NCI-H2171 treated with DMSO at 0.1 percent for 48 hours (cell line): ENCODE measurements around the gene BMERB1.
"Not testable (repeated sequence)": the region's sequence is repeated elsewhere in the genome, so short reads cannot be mapped to it uniquely, and the experiment has no call there.

Experiments used
- DNase-seq: peaks from one replicate; lab custom pipeline; 2025; lab: John Stamatoyannopoulos, UW

Gene BMERB1

DNA sequence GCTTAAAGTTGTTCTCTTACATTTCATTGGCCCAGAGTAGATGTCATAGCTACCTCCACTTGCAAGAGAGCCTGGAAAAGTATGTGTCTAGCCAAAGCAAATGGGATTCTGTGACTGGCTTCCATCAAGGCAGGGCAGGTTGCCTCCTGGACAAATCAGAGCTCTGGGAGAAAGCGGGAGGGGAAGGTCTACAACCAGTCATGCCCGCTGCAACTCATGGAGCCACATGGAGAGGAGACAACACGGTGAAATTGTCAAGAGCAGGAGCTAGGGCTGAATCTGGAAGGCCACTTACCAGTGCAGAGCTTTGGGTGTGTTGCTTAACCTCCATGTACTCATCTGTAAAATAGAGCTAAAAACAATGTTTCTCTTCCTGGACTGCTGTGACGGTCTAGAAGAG, 124.8 kb downstream of the BMERB1 start:
- no peak for DNase-seq

DNA sequence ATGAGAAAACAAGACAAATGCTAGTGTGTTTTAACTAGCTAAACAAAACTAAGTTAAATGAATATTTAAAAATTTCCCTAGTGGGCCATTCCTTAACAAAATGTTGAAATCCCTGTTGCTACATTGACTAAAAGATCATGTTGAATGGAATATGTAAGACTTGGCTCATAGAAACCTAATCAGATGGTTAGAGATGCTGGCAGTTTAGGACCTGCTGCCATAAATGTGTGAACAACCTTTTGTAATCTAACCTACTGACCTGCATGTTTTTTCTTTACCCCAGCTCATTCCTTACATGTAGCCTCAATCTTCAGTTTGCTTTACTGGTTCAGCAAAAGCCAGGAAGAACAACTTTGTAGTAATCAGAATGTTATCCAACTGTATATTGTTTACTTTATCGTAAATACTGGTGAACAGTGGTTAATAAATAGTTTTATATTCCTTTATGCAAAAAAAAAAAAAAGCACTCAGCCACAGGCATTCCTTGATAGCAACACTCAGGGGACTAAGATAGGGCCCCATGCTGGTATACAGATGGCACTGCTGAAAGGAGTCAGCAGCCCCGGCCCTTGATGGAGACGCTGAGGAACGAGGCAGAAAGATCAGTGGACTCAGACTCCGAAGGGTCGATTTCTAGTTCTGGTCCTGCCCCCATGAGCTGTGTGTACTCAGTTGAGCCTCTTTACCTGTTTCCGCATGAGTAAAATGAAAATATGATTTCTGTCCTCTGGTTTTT, 130.4 kb downstream of the BMERB1 start:
- DNase-seq: peak; percentile 31

DNA sequence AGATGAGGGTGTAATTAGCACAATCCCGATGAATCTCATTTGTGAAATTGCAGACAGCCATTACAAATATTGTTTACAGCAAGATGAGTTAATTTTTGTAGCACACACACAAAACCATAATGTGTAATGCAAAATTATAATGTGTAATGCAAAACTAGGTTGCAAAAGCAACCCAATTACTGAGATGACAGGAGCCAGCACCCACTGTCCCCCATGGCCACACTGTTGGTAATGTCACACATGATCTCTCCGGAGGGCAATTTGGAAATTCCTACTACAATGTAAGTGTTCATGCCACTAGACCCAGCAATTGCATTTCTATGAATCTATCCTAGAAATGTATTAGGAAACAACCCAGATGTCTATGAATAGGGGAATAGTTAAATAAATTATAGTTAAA, 131.7 kb downstream of the BMERB1 start:
- DNase-seq: no peak

DNA sequence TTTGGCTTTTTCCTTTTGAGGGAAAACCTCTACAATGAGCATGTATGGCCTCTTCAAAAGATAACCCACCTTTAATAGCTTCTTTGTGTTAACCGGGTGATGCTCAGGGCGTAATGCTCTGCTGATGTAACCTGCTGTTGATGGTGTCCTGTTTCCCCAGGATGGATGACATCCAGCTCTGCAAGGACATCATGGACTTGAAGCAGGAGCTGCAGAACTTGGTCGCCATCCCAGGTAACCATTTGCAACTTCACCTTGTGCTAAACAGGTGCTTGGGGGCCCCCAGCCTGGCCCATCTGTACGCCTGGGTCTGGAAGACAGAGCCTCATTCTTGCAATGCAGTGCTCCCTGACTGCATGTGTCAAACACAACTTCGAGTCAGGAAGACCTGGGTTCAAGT, 133.4 kb downstream of the BMERB1 start:
- peak; percentile 17 for DNase-seq

DNA sequence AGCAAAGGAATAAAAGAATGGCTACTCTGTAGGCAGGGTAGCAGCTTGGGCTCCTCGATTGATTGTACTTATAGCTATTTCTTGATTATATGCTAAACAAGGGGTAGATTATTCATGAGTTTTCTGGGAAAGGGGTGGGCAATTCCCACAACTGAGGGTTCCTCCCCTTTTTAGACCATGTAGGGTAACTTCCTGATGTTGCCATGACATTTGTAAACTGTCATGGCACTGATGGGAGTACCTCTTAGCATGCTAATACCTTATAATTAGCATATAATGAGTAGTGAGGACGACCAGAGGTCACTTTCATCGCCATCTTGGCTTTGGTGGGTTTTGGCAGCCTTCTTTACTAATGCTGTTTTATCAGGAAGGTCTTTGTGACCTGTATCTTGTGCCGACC, 136.3 kb downstream of the BMERB1 start:
- not testable (repeated sequence) for DNase-seq

DNA sequence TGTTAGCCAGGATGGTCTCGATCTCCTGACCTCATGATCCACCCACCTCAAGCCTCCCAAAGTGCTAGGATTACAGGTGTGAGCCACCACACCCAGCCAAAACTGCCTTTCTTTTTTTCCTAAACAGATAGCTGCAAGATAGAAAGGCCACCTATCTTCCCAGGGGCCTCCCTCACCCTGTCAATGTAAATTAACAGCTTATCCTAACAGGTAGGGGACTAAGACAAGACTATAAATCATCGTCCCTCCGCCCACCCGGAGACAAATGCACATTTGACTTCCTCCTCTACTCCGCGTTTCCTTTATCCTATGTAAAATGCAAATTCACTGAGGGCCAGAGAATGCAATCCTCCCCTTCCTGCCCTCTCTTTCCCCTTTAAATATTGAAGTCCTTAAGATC, 137.2 kb downstream of the BMERB1 start:
- no peak for DNase-seq

DNA sequence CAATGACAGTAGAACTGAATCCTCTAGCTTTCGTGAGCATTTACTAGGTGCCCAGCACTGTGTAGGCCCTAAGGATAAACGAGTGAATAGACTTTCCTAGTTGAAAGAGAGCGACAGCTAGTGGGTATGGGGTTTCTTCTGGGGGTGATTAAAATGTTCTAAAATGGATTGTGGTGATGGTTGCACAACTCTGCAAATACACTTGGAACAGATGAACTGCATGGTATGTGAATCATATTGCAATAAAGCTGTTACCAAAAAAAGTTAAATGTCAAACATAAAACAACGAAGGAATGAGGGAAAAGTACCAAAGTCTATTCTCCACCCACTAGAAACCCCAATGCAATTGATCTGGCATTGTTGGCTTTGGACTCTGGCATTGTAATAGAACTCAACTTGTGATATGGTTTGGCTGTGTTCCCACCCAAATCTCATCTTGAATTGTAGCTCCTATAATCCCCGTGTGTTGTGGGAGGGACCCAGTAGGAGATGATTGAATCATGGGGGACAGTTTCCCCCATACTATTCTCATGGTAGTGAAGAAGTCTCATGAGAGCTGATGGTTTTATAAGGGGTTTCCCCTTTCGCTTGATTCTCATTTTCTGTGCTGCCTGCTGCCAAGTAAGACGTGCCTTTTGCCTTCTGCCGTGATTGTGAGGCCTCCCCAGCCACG, 138.1 kb downstream of the BMERB1 start:
- no peak for DNase-seq

DNA sequence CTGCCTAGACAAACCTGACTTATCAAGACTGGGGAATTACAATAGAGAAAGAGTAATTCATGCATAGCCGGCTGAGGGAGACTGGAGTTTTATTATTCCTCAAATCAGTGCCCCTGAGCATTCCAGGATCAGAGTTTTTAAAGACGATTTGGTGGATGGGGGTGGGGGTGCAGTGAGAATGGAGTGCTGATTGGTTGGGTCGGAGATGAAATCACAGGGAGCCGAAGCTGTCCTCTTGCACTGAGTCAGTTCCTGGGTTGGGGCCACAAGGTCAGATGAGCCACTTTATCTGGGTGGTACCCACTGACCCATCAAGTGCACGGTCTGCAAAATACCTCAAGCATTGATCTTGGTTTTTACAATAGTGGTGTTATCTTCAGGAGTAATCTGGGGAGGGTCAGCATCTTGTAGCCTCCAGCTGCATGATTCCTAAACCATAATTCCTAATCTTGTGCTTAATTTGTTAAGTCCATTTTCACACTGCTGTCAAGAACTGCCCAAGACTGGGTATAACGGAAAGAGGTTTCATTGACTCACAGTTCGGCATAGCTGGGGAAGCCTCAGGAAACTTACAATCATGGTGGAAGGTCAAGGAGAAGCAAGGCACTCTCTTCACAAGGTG, 139.0 kb downstream of the BMERB1 start:
- no peak for DNase-seq

DNA sequence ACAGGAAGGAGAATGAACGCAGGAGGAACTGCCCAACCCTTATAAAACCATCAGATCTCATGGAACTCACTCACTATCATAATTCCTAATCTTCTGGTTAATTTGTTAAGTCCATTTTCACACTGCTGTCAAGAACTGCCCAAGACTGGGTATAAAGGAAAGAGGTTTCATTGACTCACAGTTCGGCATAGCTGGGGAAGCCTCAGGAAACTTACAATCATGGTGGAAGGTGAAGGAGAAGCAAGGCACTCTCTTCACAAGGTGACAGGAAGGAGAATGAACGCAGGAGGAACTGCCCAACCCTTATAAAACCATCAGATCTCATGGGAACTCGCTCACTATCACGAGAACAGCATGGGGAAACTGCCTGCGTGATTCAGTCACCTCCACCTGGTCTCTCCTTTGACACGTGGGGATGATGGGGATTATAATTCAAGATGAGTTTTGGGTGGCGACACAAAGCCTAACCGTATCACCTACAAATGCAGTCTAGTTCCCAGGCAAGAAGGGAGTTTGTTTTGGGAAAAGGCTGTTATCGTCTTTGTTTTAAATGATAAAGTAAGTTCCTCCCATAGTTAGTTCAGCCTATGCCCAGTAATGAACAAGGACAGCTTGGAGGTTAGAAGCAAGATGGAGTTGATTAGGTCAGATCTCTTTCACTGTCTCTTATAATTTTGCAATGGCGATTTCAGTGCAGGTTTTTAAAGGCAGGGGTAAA, 139.7 kb downstream of the BMERB1 start:
- not testable (repeated sequence) for DNase-seq

DNA sequence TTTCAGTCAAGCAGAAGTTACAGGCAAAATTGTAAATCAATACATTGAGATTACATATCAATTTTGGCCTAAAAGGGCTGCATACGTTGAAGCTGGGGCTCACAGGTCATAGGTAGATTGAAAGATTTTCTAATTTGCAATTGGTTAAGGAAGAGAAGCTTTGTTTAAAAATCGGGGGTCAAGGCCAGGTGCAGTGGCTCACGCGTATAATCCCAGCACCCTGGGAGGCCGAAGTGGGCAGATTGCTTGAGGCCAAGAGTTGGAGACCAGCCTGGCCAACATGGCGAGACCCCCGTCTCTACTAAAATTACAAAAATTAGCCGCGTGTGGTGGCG, 140.2 kb downstream of the BMERB1 start:
- no peak for DNase-seq

DNA sequence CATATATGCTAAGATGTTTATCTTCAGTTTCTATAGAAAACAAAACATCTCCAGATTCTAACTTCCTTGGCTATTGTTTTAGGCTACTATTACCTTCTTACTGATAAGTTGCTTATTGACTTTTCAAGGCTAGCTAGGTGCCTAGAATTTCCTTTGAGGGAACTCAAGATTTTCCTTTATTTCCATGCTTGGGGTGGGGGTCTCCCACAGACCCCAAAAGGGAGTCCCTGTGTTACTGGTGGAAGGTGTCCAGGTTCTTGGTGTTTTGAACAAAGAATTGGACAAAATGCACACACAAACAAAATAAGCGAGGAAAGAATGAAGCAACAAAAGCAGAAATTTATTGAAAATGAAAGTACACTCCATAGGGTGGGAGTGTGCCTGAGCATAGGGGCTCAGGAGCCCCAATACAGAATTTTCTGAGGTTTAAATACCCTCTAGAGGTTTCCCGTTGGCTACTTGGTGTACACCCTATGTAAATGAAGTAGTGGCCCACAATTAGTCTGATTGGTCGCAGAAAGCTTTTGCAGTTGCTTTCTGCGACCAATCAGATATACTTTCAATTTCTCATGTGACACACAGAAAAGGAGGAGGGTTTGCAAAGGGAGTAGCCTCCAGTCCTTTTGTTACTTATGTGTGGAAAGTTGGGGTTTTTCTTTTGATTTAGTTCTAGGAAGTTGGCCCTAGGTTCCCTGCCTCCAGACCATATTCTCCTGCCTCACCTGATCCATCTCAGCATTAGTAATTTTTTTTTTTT, 141.1 kb downstream of the BMERB1 start:
- DNase-seq: no peak

DNA sequence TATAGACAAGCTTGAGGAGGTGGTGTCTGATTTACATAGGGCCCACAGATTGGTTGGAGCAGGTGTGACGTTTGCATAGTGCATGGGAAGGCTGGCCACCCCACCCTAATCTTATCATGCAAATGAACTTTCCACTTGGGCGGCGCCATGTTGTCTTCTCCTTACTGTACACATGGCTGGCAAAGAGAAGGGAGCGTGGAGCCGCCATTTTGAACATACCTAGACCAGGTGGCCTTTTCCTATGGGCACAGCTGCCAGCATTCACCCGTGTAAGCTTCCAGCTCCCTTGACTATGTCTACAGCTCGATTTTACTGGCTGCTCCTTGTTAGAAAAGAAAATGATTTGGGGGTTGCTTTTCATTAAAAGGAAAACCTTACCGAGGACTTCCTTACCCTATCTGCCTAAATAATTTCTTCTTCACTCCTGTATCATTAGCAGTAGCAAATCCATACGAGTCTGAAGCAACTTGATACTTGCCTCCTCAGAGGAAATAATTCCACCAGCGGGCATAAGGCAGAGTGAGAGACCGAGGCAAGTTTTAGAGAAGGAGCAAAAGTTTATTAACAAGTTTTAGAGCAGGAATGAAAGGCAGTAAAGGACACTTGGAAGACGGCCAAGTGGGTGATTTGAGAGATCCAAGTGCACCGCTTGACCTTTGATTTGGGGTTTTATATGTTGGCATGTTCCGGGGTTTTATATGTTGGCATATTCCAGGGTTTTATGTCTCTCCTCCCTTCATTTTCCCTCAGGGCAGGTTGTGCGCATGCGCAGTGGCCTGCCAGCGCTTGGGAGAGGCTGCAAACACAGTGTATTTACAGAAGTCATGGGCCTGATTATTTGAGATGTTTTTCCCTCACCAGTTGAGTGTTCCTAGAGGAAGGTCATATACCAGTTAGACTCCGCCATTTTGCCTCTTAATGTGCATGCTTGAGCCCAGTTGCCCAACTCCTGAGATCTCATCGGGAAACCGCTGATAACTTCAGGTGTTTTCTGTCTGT, 142.9 kb downstream of the BMERB1 start:
- peak; percentile 60 for DNase-seq

DNA sequence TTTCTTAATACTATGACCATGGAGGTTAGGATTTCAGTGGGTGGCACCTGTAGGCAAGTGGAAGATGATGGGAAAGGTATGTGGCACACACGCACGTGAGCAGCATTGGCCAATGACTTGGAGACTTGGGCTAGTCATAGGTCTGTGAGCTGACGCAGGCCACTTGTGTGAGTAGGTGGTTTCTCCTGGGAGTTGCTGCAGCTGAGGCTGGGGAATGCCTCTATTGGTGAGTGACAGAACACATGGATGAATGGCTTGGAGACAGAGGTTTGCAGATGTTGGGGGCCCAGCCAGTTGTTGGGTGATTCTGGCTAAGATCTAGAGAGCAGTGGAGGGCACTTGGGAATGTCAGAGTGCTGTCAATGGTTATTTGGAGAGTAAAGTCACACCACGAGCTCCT, 144.4 kb downstream of the BMERB1 start:
- DNase-seq: no peak

DNA sequence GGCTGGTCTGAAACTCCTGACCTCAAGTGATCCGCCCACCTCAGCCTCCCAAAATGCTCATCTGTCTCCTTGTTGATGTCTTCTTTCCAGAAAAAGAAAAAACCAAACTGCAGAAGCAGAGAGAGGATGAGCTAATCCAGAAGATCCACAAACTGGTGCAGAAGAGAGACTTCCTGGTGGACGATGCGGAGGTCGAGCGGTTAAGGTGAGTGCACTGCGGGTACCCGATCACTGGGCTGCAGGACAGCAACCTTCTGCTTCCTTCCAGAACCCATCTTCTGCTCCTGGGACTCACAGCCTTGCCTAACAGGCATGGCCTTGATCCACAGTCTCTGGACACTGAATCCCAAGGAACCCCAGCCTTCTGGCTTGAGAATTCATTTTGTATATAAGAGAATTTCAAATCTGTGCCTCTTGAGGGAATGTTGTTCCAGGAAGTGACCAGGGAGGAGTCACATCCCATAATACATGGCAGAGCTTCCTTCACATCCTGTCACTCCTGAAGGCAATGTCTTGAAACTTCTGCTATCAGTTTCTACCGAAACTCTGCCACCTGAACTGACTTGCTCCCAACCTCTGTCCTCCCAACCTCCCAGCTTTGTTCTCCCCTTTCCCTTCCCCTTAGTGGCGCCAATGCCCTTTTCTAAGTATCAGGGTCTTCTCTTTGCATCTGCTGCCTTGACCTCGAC, 146.9 kb downstream of the BMERB1 start:
- DNase-seq: no peak

DNA sequence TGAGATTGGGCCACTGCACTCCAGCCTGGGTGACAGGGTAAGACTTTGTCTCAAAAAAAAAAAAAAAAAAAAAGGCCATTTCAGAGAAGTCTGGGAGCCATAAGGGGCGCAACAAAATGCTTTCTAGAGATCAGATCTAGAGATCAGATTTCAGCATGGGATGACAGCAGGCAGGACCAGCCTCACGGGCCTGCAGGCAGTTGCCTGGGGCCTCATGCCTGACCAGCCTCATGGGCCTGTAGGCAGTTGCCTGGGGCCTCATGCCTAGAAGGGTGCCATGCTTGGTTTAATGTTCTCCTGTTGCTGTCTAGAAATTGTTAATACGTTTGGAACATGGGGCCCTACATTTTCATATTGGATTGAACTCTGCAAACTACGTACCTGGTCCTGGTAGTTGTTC, 149.1 kb downstream of the BMERB1 start:
- DNase-seq: peak; percentile 64

DNA sequence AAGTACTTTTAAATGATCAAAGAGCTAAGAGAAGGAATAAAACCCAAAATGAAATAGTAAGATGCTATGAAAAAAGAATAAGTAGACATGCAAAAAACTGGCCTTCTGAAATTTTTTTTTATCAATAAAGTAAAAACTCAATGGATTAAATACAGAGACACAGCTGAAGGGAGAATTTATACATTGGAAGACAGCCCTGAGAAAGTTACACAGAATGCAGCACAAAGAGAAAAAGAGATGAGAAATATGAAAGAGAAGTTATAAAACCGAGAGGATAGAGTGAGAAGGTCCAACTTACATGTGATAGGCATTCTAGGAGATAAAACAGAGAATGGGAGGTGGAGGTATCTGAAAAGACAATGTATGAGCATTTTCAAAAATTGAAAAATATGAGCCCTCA, 151.6 kb downstream of the BMERB1 start:
- DNase-seq: no peak

DNA sequence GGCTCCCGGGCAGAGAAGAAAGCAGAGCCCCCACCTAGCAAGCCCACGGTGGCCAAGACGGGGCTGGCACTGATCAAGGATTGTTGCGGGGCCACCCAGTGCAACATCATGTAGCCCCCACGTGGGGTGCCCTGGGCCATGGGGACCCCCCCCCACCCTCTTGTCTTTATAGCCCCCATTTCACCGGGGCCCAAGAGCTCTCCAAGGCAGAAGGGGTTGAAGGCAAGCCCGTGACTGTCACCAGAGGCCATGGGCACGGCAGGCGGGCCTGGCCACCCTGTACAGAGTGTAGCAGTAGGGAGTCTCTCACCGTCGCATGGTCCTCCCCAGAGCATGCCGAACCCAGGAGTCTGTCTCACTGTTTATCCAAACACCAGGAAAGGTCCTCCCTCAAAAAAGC, 152.3 kb downstream of the BMERB1 start:
- DNase-seq: no peak

DNA sequence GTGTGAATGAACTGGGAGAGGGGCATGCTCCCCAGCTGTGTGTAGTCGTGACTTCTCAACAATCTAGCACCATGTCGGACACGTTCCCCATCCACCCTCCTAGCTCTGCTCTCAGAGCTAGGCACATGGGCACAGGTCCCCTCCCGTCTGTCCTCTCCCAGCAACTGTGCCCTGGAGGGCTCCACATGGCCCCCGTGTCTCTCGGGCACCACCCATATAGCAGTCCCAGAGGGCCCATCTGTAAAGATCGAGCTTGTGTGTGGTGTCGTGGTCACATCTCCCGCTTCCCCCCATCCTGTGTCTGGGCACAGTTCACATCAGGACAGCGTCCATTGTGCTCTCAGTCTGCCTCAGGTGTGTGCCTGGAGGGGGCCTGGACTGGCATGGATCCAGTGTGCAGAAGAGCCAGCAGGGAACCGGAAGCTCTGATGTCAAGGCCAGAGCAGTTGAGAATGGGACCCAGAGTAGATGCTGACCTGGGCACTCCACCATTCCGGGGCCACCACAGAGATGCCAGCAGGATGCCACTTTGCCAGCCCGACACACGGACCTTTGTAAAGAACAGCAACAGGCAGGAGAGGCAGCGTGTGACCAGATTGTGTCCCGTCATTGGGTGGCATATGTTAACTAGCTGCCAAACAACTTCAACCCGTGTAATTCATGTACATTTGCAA, 152.9 kb downstream of the BMERB1 start:
- DNase-seq: no peak

DNA sequence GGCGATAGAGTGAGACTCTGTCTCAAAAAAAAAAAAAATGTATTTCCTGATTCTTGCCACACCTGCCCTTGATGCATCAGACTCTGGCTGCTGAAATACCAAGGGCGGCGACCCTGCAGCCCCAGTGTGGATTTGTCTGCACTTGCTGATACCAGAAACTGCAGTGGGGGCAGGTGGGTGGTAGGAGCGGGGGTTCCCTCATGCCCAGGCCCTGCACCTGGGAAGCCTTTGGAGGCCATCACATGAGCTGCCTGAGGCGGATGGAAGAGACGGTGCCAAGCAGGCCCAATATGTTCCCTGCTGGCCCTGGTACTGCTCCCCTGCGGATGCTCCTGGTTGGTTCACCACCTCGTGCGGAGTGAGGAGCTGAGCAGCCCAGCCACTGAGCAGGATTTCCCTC, 157.9 kb downstream of the BMERB1 start:
- DNase-seq: no peak

DNA sequence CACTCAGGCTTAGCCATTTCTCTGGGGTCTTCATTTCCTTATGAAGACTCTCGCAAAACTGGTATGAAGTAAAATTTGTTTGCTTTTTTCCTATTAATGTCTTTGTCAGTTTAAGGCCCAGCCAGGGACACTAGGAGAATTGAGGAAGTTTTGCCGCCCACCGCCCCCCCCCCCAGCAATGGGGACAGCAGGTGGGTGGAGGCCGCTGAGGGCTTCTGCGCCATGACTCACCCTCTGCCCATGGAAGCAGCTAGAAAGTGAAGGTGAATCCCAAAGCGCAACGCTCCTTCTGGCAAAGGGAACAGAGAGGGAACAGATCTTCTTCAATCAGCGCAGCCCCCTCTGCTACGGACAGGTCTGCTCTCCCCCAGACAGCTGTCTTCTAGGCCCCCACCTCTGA, 158.8 kb downstream of the BMERB1 start:
- DNase-seq: no peak
